GM18520 (cell line): ENCODE measurements around the gene LOXL3.

Experiments used
- ATAC-seq: cut with Tn5 transposase; IDR thresholded peaks from one replicate; pipeline ENCODE4 v1.9.1; 2021; ENCODE audit not compliant: unreplicated experiment

Gene LOXL3, protein sequence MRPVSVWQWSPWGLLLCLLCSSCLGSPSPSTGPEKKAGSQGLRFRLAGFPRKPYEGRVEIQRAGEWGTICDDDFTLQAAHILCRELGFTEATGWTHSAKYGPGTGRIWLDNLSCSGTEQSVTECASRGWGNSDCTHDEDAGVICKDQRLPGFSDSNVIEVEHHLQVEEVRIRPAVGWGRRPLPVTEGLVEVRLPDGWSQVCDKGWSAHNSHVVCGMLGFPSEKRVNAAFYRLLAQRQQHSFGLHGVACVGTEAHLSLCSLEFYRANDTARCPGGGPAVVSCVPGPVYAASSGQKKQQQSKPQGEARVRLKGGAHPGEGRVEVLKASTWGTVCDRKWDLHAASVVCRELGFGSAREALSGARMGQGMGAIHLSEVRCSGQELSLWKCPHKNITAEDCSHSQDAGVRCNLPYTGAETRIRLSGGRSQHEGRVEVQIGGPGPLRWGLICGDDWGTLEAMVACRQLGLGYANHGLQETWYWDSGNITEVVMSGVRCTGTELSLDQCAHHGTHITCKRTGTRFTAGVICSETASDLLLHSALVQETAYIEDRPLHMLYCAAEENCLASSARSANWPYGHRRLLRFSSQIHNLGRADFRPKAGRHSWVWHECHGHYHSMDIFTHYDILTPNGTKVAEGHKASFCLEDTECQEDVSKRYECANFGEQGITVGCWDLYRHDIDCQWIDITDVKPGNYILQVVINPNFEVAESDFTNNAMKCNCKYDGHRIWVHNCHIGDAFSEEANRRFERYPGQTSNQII

DNA sequence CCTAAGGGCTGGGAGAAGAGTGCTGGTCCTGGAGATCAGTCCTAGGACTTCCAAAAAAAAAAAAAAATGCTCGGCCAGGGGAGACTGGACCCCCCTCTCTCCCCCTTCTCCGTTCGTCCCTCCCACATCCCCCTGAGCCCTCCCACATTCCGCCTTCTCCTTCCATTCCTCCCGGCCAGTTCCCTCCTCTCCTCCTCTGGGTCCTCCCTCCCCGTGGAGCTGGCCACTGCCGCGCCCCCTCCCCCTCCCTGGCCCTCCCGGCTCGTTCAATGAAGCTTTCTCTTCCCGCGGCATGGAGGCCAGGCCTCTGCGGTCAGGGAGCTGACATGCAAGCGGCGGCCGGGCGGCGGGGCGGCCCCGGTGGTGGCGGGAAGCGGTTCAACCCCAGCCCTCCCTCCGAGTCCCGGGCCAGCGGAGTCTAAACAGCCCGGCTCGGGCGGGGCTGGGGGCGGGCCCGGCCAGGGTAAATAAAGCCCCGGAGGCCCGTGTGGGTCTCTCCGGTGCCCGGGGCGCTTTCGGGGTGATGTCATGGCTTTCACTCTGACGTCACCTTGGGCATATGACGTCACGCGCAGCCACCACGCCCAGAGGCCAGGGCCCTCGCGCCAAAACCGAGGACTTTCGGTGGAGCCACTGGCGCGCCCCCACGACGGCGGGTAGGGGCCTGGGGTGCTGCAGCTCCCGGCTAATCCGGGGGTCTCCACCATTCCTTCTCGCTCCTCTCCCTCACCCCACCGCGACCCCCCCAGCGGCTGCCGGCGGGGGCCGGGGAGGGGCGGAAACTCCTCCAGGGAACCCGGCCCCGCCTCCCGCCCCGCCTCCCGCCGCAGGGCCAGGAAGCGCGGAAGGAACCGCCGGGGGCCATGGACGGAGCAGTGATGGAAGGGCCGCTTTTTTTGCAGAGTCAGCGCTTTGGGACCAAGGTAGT, at the start of gene LOXL3, which contains the start of gene DOK1:
TSS of gene LOXL3 (minus strand) at position 51 of the 928 bp plus-strand sequence. CDS start 1,308 bp downstream, outside the sequence.
TSS of gene DOK1 (plus strand) at position 829 of the 928 bp plus-strand sequence. CDS start at position 864, 35 bp downstream.
- ATAC-seq = peak; percentile 36

DNA sequence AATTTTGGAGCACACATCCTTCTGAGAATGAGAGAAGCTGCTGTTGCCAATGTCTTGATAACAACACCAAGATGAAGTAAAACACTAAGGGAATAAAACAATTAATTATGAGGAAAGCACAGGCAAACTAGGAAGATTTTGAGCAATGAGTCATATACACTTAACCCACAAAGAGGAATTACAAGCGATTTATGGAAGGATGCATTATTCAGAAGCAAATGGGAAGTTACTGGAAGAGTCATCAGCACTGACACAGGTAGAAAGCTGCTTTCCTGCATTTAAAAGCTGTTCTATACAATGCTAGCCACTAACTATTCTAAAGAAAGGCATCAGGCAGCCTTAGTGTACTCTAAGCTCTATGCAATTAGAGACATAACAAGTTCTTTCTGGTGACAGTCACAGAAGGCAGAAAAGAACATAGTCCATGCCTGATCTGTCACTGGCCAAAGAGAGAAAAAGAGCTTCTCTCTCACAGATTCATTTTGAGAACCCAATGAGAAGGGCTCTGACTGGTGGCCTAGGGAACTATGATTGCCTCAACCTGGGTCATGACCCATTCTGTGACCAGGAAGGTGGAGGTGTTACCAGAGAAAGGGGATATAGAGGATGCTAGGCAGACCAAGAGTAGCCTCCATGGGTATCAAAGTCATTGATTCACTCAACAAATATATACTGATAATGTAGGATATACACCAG, 49.0 kb upstream of the LOXL3 start:
- no peak for ATAC-seq

DNA sequence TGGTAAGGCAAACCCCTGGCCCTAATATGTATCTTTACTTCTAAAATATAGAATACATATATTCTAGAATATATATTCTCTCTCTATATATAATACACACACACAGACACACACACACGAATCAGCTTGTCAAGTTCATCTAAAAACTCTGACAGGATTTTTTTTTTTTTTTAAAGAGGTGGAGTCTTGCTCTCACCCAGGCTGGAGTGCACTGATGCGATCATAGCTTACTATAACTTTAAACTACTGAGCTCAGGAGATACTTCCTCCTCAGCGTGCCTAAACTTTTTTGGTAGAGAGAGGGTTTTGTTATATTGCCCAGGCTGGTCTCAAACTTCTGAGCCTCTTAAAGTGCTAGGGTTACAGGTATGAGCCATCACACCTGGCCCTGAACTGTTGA, 45.9 kb upstream of the LOXL3 start:
- no peak for ATAC-seq

DNA sequence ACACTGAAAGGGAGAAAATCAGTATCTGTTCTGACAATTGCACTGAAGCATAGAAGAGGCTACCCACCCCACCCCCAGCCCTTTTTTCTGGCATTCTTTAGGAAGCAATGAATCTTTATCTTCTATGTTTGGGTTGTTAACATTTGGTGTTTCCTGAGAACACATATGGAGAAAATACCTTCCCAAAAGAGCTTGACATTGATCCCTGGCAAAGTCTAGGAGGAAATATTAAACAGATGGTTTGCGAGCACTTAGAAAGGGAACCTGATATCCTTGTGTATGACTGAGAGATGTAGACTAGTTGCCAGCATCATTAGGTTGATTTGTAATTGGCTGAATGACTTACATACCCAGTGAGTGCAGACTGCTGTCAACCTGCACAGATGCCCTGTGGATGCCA, 43.7 kb upstream of the LOXL3 start:
- ATAC-seq = no peak

DNA sequence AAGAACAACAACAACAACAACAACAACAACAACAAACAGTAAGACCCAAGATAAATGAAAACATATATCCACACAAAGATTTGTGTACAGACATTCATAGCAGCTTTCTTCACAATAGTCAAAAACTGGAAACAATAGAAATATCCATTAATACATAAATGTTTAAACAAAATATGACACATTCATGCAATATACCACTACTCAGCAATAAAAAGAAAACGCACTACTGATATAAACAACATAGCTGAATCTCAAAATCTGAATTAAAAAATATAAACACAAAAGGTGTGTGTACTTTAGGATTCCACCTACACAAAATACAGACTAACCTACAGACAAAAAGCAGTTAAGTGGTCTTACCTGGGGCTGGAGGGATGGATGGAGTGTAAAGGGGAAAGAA, 42.8 kb upstream of the LOXL3 start:
- no peak for ATAC-seq

DNA sequence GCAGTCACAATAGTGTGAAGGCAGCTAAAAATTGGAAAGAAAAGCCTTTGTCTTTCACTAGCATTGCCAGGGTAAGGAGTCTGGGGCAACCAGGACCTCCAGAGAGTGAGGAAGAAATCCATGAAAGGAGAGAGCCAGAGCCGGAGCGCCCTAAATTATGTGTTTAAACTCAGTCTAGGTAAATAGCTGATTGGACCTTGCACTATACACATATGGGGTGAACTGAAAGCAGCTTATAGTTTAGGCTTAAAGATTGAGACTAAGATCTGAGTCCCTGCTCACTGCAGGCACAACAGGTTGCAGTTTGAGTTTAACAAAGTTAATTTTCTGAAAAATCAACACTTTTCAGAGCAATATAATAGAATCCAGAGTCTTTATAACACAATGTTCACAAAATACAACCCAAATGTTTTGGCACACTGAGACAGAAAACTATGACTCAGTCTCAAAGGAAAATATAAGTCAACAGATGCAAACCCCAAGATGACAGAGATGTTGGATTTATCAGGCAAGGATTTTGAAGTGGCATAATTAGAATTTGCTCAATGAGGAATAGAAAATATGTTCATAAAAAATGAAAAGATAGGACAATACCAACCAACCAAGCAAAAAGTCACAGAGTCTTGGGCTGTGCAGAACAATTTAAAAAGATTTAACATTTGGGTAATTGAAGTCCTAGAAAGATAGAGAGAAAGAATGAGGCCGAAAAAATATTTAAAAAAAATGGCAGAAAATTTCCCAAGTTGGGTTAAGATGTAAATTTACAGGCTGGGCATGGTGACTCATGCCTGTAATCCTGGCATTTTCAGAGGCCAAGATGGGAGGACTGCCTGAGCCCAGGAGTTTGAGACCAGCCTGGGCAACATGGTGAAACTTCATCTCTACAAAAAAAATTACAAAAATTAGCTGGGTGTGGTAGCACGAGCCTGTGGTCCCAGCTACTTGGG, 40.4 kb upstream of the LOXL3 start:
- ATAC-seq = no peak

DNA sequence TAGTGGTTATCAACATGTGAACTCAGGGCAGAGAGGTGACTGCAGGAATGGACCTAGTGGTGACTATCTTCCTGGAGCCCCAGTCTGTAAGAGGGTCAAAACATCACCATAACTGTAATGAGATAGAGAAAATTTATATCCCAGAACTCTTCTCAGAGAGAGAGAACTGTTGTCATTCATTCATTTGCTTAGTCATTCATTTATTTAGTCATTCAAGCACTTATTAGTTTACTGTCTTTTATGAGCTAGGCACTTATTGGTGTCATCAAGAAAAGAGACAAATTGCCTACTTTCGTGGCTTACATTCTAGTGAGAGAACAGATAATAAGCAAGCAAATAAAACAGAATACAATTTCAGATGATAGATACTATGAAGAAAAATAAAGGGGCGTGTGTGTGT, 34.9 kb upstream of the LOXL3 start:
- ATAC-seq = no peak

DNA sequence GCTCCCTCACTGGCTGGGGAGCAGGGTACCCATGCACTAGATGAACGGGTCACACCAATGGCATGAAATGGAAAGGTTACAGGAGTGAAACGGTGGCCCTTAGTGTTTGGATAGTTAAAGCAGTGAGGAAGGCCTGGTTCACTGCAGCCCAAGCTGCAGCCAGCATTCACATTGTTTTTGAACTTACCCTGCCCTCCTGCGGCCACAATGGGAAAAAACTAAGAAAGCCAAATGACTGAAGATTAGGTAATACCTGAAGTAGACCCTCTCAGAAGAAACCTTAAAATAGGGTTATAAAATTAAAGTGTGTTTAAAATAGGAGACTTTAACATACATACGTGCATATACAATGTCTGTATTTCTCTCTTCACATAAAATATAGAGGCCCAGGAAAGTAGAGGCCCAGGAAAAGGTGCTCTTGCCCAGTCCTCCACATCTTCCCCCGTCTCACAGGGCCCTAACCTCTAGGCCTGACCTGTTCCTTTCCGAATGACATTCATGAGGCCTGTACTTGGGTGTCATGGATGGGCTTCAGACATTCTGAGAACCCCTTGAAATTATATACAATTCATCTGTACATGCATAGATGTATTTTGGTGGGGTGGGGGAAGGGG, 34.0 kb upstream of the LOXL3 start:
- ATAC-seq = peak; percentile 39

DNA sequence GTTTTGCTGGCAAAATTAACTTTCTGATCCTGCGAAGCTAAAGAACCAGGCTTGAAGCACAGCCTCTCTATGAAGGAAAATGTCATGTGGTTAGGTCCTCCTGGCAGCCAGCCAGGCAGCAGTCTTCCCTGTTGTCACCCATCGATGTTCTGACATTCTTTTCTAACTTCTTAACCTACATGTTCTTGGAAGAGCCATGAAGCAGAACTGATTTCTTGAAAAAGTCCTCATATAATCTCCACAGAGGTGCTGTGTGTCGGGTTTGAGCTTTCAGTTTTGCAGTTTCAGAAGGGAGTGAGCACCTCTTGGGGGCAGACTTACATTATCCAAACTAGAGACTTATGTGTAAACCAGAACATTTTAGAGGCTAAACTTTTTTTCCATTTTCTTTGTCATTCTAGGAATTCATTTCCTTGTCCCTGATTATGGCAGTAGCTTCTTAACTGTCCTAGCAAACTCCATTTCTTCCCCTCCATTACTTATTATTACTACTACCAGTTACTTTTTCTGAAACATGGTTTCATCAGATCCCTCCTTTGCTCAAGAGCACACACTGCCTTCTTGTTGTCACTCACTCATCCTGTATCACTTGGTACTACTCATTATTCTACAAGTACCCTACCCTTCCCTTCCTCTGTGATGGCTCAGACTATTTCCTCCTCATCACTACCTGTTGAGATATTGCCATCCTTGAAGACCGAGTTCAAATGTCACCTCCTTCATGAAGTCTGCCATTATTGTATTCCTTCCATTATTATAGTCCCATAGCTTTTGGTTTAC, 31.9 kb upstream of the LOXL3 start:
- no peak for ATAC-seq

DNA sequence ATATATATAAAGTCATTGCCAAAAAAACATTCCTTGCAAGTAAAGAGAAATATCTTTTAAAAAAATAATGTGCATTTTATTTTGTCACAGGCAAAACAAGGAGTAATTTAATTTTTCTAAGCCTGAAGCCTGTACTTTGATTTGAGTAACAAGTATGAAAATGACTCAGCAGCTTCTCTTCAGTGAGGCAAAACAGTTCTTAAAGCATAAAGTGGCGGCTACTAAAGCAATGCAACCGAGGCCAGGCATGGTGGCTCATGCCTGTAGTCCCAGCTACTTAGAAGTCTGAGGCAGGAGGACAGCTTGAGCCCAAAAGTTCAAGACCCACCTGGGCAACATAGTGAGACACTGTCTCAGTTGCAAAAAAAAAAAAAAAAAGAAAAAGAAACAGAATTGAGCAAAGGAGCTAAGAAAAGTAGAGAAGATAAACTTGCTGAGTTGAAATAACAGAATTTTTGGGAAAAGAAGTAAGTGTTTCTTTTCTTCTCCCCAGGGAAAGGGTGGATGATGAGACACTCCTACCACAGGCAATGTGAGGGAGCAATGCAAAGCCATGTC, 30.4 kb upstream of the LOXL3 start:
- peak; percentile 58 for ATAC-seq

DNA sequence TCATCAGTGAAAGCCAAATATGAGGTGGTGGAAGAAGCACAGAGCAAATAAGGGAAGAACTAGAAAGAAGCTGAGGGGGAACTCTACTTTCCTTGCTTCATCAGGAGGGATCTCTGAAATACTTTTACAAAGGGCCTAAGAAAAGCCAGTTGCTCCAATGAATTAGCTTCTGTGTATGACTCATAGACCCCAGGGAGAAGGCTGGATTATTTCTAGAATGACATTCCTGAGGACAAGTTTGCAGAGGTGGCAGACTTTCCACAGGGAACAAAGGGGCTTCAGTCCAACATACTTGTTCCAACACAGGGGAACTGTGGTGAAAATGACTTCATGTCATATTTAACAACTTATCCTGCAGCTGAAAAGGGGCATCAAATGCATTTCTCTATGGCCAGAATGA, 29.8 kb upstream of the LOXL3 start:
- ATAC-seq = no peak

DNA sequence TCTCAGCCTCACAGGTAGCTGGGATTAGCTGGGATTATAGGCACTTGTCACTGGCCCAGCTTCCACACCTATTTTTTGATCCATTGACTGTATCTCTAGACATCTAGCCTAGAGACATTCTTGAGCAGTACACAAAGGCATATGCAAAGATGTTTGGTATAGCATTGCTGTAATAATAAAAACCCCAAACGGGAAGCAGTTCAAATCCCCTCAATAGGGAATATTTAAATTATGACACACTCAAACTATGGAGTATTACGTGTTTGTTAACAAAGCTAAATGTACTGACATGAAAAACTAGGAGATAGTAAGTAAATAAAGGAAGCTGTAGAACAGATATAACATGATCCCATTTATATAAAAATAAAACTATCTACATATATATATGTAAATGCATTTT, 28.4 kb upstream of the LOXL3 start:
- no peak for ATAC-seq

DNA sequence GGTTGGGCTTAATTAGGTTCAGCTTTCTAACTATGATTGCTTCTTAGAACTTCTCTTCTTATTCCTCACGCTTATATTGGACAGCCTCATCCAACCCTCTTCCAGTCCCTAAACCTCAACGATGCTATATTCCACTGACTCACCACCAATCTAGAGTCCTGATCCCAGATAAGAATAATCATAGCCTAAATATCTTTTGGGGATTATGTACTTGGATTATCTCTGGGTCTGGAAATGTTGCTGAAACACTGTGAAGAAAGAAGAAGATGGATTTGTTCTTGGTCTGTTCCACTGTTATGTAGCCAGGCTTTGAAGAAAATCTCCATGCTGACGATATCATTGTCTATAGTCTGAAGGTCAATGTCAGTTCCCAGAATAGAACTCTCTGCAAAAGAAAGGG, 27.7 kb upstream of the LOXL3 start:
- no peak for ATAC-seq

DNA sequence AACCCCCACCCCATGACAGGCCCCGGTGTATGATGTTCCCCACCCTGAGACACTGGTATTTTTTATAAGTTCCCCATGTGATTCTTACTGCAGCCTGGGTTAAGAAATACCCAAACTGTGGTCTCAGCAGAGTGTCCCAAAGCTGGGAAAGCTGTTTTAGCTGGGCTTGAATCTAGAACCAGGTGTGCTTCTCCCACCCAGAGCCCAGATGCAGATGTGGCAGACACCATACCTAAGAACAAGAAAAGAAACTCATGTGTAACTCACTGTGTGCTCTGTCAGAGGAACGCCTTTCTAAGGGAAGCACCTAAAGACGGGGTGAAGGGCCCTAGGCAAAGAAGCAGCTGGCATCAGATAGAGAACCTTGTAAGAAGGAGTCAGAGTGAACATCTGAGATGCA, 24.7 kb upstream of the LOXL3 start:
- peak; percentile 37 for ATAC-seq

DNA sequence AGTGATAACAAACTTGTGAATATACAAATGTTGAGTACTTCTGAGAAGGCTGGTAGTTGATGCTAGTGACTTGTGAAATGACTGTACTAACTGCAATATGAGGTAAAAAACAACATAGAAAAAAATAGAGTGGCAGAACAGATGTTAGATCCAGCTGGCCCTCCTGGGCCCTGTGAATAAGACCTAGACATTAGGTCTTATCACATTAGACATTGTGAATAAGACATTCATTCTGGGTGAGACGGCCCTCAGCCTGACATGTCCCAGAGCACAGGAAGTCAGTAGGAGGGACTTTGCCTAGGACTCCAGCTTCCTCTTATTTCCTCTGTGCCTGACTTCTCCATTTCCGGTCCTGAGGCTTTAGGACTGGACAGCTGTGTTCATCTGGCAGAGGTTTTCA, 23.7 kb upstream of the LOXL3 start:
- ATAC-seq = peak; percentile 48

DNA sequence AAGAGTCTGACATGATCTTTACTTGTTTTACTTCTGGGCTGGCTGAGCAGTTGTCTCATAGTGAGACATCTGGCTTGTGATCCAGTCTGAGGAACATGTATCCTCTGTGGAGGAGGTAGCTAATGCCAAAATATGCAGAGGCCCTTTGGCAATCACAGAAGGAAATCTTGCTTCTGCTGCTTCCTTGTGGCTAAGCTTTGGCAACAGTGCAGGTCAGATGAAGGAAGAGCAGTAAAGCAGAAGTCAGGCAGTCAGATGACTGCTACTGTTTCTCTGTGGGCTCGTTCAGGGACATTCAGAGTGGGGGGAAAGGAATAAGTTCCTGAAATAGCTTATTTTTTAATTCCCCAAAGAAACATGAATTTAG, 23.1 kb upstream of the LOXL3 start:
- ATAC-seq = no peak

DNA sequence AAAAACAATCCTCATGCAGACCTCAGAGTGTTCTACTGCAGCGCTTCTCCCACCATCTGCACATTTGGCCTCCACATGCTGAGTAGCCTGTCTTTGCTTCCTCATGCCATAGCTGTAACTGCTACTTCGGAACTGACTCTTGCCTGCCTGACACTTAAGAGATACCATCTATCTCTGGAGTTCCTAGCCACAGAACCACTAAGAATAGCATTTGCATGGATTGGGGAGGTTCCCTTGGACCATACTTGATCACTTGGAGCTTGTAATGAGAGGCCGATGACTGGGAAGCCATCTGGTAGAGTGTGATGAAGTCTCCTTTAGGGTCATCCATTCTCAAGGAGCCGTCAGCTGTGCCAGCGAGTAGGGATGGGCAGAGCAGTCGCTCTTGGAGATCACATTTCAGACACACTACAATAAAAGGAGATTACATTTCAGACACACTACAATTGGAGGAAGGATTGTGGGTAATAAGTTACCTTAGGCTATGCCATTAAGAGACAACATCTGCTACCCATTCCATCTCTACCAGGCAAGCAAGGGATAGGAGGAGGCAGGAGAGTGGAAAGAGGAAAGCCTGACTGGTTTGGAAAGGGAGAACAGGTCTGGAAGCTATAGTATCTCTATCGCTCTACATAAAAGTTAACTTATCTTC, 22.6 kb upstream of the LOXL3 start:
- ATAC-seq = no peak

DNA sequence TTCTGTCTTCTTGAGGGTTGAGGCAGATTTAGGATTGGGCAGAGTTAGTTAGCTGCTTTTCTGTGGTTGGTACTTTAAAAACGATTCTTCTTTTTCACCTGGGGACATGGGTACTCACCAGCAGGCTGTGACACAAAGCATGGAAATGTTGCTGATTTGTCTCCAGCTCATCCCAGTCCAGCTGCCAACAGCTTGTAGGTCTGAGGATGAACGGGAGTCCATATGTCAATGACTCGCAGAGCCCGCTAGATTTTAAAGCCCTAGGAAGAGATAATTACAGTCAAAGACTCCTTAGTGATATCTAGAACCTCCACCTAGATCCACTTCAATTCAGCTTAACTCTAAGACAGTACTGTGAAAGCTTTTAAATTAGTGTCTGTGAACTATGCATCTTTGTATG, 21.6 kb upstream of the LOXL3 start:
- ATAC-seq = no peak
